MCF 10A (cell line): ENCODE data around the gene LRBA. TPM values are rescaled to one million over a fixed set of nuclear protein-coding genes. Genes with fewer than 3 reads are reported as not detected.

ENCODE experiments used
- BruUV-seq: library from RNA; stranded (reverse); fragments of 400-500 nt; replicated peaks from 2 replicates; lab custom pipeline; 2021; lab: Mats Ljungman, UMichigan
- CTCF ChIA-PET: fragments of 300-600 bp; sonication (Branson Sonifier 250); formaldehyde crosslinking; extraction: SDS; loops from one replicate; lab custom pipeline; 2021; ENCODE audit warnings: antibody characterized with exemption, inconsistent platforms; lab: Yijun Ruan, JAX
- POLR2A ChIA-PET: fragments of 300-600, 350-650 bp; sonication (Branson Sonifier 250); formaldehyde crosslinking; extraction: SDS; loops from one replicate; lab custom pipeline; 2020; ENCODE audit warnings: antibody characterized with exemption, inconsistent platforms; lab: Yijun Ruan, JAX
- DNase-seq: peaks from one replicate; pipeline ENCODE4 v3.0.0-alpha.2; 2018; ENCODE audit not compliant: unreplicated experiment
- H3K27ac Mint-ChIP-seq: one replicate; pipeline ENCODE4 v1.8.0; 2022; ENCODE audit warnings: mild to moderate bottlenecking, low read depth, mixed read lengths; ENCODE audit not compliant: unreplicated experiment
- H3K27me3 Mint-ChIP-seq: one replicate; pipeline ENCODE4 v1.8.0; 2022; ENCODE audit warnings: mixed read lengths; ENCODE audit not compliant: insufficient read depth, unreplicated experiment
- H3K36me3 Mint-ChIP-seq: one replicate; pipeline ENCODE4 v1.8.0; 2022; ENCODE audit warnings: mild to moderate bottlenecking, moderate library complexity, mixed read lengths; ENCODE audit not compliant: insufficient read depth, unreplicated experiment
- H3K4me1 Mint-ChIP-seq: one replicate; pipeline ENCODE4 v1.8.0; 2022; ENCODE audit warnings: mixed read lengths; ENCODE audit not compliant: insufficient read depth, unreplicated experiment
- H3K4me3 Mint-ChIP-seq: one replicate; pipeline ENCODE4 v1.8.0; 2022; ENCODE audit warnings: mild to moderate bottlenecking, moderate library complexity, mixed read lengths; ENCODE audit not compliant: unreplicated experiment
- H3K9me3 Mint-ChIP-seq: one replicate; pipeline ENCODE4 v1.8.0; 2022; ENCODE audit warnings: mixed read lengths; ENCODE audit not compliant: unreplicated experiment
- CTCF ChIP-seq: fragments of 200-600 bp; IDR thresholded peaks from one replicate; pipeline ENCODE4 v1.8.0; 2022; ENCODE audit warnings: antibody characterized with exemption, mild to moderate bottlenecking; ENCODE audit not compliant: unreplicated experiment
- intact Hi-C: fragments of 100-400 bp; cut with micrococcal nuclease; formaldehyde crosslinking; loops from 2 replicates; pipeline ENCODE4 v1.14.1; 2022
- total RNA-seq: library from RNA; stranded (reverse); gene quantifications from 2 replicates; pipeline ENCODE4 v1.2.3, GENCODE V29; 2022

The LRBA gene
- total RNA-seq, 1 experiment from 2014 or later, result 64.5 TPM

GRCh38 chr4:150328496-150328895 lies 686.6 kb downstream of the LRBA start:
- no peaks in the 10 kb centered on the region for H3K4me1 Mint-ChIP-seq
- no TSS peak for BruUV-seq
- peaks cover 6% of the 10 kb centered on the region for H3K36me3 Mint-ChIP-seq
- no peaks in the 10 kb centered on the region for H3K27me3 Mint-ChIP-seq
- DNase-seq, result no peak
- ChIA-PET POLR2A (no interaction called here), CTCF (no interaction called here)
- TF ChIP-seq CTCF, result no peak
- intact Hi-C loops, result no loop called here
- H3K4me3 Mint-ChIP-seq, result no peak overlapping the region
- H3K9me3 Mint-ChIP-seq, result no peaks in the 10 kb centered on the region
- no peak overlapping the region for H3K27ac Mint-ChIP-seq

GRCh38 chr4:150327262-150327780 lies 687.8 kb downstream of the LRBA start:
- no peaks in the 10 kb centered on the region for H3K9me3 Mint-ChIP-seq
- intact Hi-C loops, result no loop called here
- H3K27me3 Mint-ChIP-seq, result no peaks in the 10 kb centered on the region
- no peak for DNase-seq
- CTCF ChIA-PET, result interaction anchor here (0.9 kb wide), 1 partner anchor 9 kb away, joined by 3 read pairs; no protein-coding TSS in a partner anchor
- no TSS peak for BruUV-seq
- peaks cover 6% of the 10 kb centered on the region for H3K36me3 Mint-ChIP-seq
- no peak overlapping the region for H3K27ac Mint-ChIP-seq
- H3K4me1 Mint-ChIP-seq, result no peaks in the 10 kb centered on the region
- TF ChIP-seq CTCF, result no peak
- POLR2A ChIA-PET, result interaction anchor here (0.9 kb wide), 1 partner anchor 69 kb away, joined by 3 read pairs; no protein-coding TSS in a partner anchor
- no peak overlapping the region for H3K4me3 Mint-ChIP-seq

- no TSS peak for BruUV-seq
- Mint-ChIP-seq H3K27me3 (no peaks in the 10 kb centered on the region), H3K27ac (no peak overlapping the region), H3K4me1 (peaks cover 5% of the 10 kb centered on the region), H3K4me3 (no peak overlapping the region), H3K9me3 (no peaks in the 10 kb centered on the region), H3K36me3 (peaks cover 6% of the 10 kb centered on the region)
- ChIA-PET CTCF (no interaction called here), POLR2A (no interaction called here)
- intact Hi-C loops, result no loop called here
- no peak for DNase-seq
- no peak for TF ChIP-seq CTCF
Observed at GRCh38 chr4:150325872-150326271, 689.2 kb downstream of the LRBA start.

- Mint-ChIP-seq H3K4me1 (peaks cover 5% of the 10 kb centered on the region), H3K27ac (no peak overlapping the region), H3K9me3 (no peaks in the 10 kb centered on the region), H3K27me3 (no peaks in the 10 kb centered on the region), H3K36me3 (peaks cover 11% of the 10 kb centered on the region), H3K4me3 (no peak overlapping the region)
- no TSS peak for BruUV-seq
- intact Hi-C loops, result no loop called here
- DNase-seq, result no peak
- TF ChIP-seq CTCF, result no peak
- ChIA-PET CTCF (interaction anchor here (0.6 to 1.0 kb wide), 2 partner anchors 91 to 133 kb away, joined by 3 read pairs; no protein-coding TSS in a partner anchor), POLR2A (interaction anchor here (0.7 kb wide), 1 partner anchor 79 kb away, joined by 3 read pairs; no protein-coding TSS in a partner anchor)
Observed at GRCh38 chr4:150323406-150324325, 691.4 kb downstream of the LRBA start.
